ENCODE results near the gene GPR39.

DNA sequence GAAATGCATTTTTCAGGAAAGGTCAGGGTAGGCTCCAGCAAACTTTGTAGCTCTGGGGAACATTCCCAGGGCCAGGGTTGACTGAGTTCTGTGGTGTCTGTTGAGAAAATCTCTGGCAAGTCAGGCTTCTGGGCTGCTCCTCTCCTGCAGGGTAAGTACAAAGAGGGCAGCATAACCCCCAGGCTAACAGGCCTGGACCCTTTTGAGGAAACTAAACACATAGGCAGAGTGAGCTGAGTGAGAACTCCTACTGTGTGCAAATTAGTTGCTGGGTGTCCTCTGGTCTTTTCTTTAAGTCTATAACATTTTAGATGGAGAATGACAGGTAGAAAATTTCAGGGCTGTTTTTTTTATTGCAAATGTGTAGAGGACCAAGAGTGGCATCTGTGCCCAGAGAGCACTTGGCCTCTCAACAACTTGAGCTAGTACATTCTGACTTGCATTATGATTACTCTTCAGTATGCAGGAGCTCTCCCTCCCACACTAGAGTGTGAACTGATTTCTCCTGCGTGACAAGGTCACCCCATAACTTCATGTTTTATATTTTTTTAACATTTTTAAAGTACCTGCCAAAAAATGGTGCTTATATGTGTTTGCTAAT lies 49.9 kb downstream of the GPR39 start:
- TF ChIP-seq, protein P1, sequence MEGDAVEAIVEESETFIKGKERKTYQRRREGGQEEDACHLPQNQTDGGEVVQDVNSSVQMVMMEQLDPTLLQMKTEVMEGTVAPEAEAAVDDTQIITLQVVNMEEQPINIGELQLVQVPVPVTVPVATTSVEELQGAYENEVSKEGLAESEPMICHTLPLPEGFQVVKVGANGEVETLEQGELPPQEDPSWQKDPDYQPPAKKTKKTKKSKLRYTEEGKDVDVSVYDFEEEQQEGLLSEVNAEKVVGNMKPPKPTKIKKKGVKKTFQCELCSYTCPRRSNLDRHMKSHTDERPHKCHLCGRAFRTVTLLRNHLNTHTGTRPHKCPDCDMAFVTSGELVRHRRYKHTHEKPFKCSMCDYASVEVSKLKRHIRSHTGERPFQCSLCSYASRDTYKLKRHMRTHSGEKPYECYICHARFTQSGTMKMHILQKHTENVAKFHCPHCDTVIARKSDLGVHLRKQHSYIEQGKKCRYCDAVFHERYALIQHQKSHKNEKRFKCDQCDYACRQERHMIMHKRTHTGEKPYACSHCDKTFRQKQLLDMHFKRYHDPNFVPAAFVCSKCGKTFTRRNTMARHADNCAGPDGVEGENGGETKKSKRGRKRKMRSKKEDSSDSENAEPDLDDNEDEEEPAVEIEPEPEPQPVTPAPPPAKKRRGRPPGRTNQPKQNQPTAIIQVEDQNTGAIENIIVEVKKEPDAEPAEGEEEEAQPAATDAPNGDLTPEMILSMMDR (IDR thresholded peaks at IDR 0.05 in 4 of 5, conservative IDR thresholded peaks at IDR 0.05 in 1 of 5) = no peak
- no peak for TF ChIP-seq POLR2A (IDR thresholded peaks at IDR 0.05)

All from gastrocnemius medialis (tissue), 4 donors.